Upper lobe of left lung (tissue), 6 donors: ENCODE results near the gene SYTL2. TPM values are rescaled to one million over a fixed set of nuclear protein-coding genes. Genes with fewer than 3 reads are reported as not detected.
"Not testable (repeated sequence)": the region's sequence is repeated elsewhere in the genome, so short reads cannot be mapped to it uniquely, and the experiment has no call there.

Experiments
- ATAC-seq, 2 donors: fragments of 200-7000 bp; cut with Tn5 transposase; one replicate each; pipeline ENCODE4 v1.9.1; 2022; ENCODE audit warnings: mild to moderate bottlenecking in 2 of 2, moderate library complexity in 2 of 2; ENCODE audit not compliant: low FRiP score in 2 of 2
- DNase-seq, 2 donors: peaks; one replicate each; pipeline ENCODE4 v3.0.0-alpha.2; 2019 to 2020
- H3K27ac ChIP-seq, 4 donors: fragments of 200-600 bp; sonication (generic); one replicate each; pipeline ENCODE4 v1.5.1; 2016 to 2019
- H3K27me3 ChIP-seq, 4 donors: fragments of 200-600 bp; sonication (generic); one replicate each; pipeline ENCODE4 v1.5.1; 2017 to 2019
- H3K36me3 ChIP-seq, 4 donors: fragments of 200-600 bp; sonication (generic); one replicate each; pipeline ENCODE4 v1.5.1; 2016 to 2019
- H3K4me1 ChIP-seq, 4 donors: fragments of 200-600 bp; sonication (generic); one replicate each; pipeline ENCODE4 v1.5.1; 2018 to 2019
- H3K4me3 ChIP-seq, 4 donors: fragments of 200-600 bp; sonication (generic); one replicate each; pipeline ENCODE4 v1.5.1; 2017 to 2019; ENCODE audit warnings: mild to moderate bottlenecking in 2 of 4, moderate library complexity in 1 of 4
- H3K9me3 ChIP-seq, 4 donors: fragments of 200-600 bp; sonication (generic); one replicate each; pipeline ENCODE4 v1.5.1; 2018 to 2019
- EP300 ChIP-seq, 4 donors: sonication (generic); formaldehyde crosslinking; IDR thresholded peaks; one replicate each; pipeline ENCODE4 v1.5.1; 2017; ENCODE audit warnings: antibody characterized with exemption in 4 of 4, control low read depth in 2 of 4
- POLR2A ChIP-seq, 4 donors: fragments of 450-650 bp; IDR thresholded peaks; one replicate each; pipeline ENCODE4 v1.5.1; 2016 to 2017; ENCODE audit warnings: antibody characterized with exemption in 4 of 4, mild to moderate bottlenecking in 2 of 4
- POLR2AphosphoS5 ChIP-seq, 2 donors: sonication (generic); formaldehyde crosslinking; IDR thresholded peaks; one replicate each; pipeline ENCODE4 v1.5.1; 2017; ENCODE audit warnings: antibody characterized with exemption in 2 of 2
- WGBS, 2 donors: methylation state at CpG; one replicate each; pipeline ENCODE4 v1.1.5; 2017 to 2018; 5-methylcytosine and 5-hydroxymethylcytosine counted together
- total RNA-seq, 6 donors: library from RNA; depleted of rRNA in 4 of 6; stranded (reverse); fragments of >200 nt in 4 of 6; gene quantifications; one replicate each; pipeline versions ENCODE4 v1.1.0 to v1.2.1, GENCODE V29; 2016 to 2021
- TF ChIP-seq, protein P1 (sequence below), 6 experiments: fragments of 450-650 bp in 4 of 6; fragments of 200-600 bp in 2 of 6; sonication (generic) in 2 of 6; IDR thresholded peaks; one replicate each; pipeline ENCODE4 v1.5.1; 2016 to 2019; ENCODE audit warnings: antibody characterized with exemption in 6 of 6
- donor health status: DM: no; HTN: no; CAD: no; lungs with moderate emphysema.
- donor health status: DM: no; HTN: yes; CAD: no; lungs with severe emphysema.

The SYTL2 gene
- total RNA-seq, 6 donors from 2014 or later: 11.9 to 52.7 (median 20.1) TPM

DNA sequence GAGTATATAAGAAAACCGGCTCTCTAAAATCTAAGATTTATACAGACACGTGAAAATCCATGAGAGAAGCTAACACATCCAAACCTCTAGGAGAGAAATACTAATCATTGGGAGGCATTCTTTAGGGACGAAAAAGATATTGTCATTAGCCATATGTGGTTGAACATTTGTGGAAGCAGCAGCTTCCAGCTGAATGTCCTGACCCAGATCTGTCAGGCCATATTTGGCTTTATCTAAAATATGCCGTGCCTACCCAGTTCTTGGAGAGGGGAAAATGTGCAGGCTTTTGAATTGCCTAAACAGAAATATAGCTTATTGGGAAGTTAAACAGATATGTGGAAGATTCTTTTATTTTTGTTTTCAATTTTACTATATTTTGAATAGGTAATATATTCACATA lies 131.4 kb downstream of the SYTL2 start:
- Histone ChIP-seq H3K36me3 (no peaks in the 10 kb centered on the region), H3K27me3 (no peaks in the 10 kb centered on the region), H3K4me3 (no peak overlapping the region), H3K27ac (no peak overlapping the region), H3K4me1 (peaks cover 0 to 7% (median 0%) of the 10 kb centered on the region in 4 donors), H3K9me3 (no peaks in the 10 kb centered on the region)
- no peak for DNase-seq
- WGBS, 2 donors: 86% methylated on average over 4 of the region's 4 CpGs
- no peak for ATAC-seq
- TF ChIP-seq, protein P1, sequence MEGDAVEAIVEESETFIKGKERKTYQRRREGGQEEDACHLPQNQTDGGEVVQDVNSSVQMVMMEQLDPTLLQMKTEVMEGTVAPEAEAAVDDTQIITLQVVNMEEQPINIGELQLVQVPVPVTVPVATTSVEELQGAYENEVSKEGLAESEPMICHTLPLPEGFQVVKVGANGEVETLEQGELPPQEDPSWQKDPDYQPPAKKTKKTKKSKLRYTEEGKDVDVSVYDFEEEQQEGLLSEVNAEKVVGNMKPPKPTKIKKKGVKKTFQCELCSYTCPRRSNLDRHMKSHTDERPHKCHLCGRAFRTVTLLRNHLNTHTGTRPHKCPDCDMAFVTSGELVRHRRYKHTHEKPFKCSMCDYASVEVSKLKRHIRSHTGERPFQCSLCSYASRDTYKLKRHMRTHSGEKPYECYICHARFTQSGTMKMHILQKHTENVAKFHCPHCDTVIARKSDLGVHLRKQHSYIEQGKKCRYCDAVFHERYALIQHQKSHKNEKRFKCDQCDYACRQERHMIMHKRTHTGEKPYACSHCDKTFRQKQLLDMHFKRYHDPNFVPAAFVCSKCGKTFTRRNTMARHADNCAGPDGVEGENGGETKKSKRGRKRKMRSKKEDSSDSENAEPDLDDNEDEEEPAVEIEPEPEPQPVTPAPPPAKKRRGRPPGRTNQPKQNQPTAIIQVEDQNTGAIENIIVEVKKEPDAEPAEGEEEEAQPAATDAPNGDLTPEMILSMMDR (IDR thresholded peaks at IDR 0.05): no peak
- TF ChIP-seq POLR2AphosphoS5 (IDR thresholded peaks at IDR 0.05) (no peak), POLR2A (IDR thresholded peaks at IDR 0.05) (no peak), EP300 (IDR thresholded peaks at IDR 0.05) (no peak)

DNA sequence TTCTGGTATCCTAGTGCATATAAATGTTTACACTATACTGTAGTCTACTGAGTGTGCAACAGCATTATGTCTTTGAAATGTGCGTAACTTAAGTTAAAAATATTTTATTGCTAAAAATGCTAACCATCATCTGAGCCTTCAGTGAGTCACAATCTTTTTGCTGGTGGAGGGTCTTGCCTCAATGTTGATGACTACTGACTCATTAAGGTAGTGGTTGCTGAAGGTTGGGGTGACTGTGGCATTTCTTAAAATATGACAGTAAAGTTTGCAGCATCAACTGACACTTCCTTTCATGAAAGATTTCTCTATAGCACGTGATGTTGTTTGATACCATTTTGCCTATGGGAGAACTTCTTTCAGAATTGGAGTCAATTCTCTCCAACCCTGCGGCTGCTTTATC lies 137.5 kb downstream of the SYTL2 start:
- no peak overlapping the region for H3K27ac ChIP-seq
- DNase-seq: no peak
- H3K27me3 ChIP-seq: no peaks in the 10 kb centered on the region
- H3K4me3 ChIP-seq: no peak overlapping the region
- H3K36me3 ChIP-seq: no peaks in the 10 kb centered on the region
- H3K4me1 ChIP-seq: no peaks in the 10 kb centered on the region
- no peak for TF ChIP-seq POLR2A (IDR thresholded peaks at IDR 0.05)
- TF ChIP-seq, protein P1 (IDR thresholded peaks at IDR 0.05): no peak
- TF ChIP-seq POLR2AphosphoS5 (IDR thresholded peaks at IDR 0.05): no peak
- no peak for TF ChIP-seq EP300 (IDR thresholded peaks at IDR 0.05)
- WGBS, 2 donors: 86 to 96% methylated on average over 3 of the region's 3 CpGs
- no peak for ATAC-seq
- H3K9me3 ChIP-seq: no peaks in the 10 kb centered on the region

DNA sequence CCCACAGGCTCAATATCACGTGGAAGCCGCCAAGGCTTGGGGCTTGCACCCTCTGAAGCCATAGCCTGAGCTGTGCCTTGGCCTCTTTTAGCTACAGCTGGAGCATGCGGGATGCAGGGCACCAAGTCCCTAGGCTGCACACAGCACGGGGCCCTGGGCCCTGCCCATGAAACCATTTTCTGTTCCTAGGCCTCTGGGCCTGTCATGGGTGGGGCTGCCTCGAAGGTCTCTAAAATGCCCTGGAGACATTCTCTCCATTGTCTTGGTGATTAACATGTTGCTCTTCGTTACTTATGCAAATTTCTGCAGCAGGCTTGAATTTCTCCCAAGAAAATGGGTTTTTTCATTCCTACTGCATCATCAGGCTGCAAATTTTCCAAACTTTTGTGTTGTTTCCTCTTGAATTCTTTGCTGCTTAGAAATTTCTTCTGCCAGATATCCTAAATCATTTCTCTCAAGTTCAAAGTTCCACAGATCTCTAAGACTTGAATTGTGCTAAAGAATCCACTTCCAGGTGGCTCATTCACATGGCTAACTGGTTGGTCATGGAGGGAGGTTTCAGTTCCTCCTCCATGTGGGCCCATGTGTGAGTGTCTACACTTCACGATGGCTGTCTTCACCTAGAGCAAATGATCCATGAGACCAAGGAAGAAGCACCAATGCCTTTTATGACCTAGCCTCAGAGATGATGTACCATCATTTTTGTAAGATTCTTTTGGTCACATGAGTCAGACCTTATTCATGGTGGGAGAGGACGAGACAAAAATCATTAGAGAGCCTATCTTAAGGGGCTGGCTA lies 138.6 kb downstream of the SYTL2 start:
- H3K4me1 ChIP-seq: no peaks in the 10 kb centered on the region
- H3K36me3 ChIP-seq: no peaks in the 10 kb centered on the region
- H3K27ac ChIP-seq: no peak overlapping the region
- H3K27me3 ChIP-seq: no peaks in the 10 kb centered on the region
- WGBS, 2 donors: 80 to 90% methylated on average over 4 to 8 of the region's 8 CpGs
- no peak for ATAC-seq
- TF ChIP-seq, protein P1 (IDR thresholded peaks at IDR 0.05): no peak
- TF ChIP-seq EP300 (IDR thresholded peaks at IDR 0.05) (no peak), POLR2A (IDR thresholded peaks at IDR 0.05) (no peak), POLR2AphosphoS5 (IDR thresholded peaks at IDR 0.05) (no peak)
- peak in 1 of 2 donors; percentile 8 for DNase-seq
- H3K4me3 ChIP-seq: no peak overlapping the region
- no peaks in the 10 kb centered on the region for H3K9me3 ChIP-seq

DNA sequence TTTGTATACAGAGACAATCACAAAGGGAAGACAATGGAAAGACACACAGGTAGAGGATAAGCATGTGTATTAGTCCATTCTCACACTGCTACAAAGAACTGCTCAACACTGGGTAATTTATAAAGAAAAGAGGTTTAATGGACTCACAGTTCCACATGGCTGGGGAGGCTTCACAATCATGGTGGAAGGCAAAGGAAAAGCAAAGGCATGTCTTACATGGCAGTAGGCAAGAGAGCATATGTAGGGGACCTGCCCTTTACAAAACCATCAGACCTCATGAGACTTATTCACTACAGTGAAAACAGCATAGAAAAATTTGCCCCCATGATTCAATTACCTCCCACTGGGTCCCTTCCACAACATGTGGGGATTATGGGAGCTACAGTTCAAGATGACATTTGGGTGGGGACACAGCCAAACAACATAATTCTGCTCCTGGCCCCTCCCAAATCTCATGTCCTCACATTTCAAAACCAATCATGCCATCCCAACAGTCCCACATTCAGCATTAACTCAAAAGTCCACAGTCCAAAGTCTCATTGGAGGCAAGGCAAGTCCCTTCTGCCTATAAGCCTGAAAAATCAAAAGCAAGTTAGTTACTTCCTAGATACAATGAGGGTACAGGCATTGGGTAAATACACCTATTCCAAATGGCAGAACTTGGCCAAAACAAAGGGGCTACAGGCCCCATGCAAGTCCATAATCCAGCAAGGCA lies 139.8 kb downstream of the SYTL2 start:
- H3K36me3 ChIP-seq, H3K27me3 ChIP-seq, H3K4me1 ChIP-seq, ATAC-seq, H3K4me3 ChIP-seq, DNase-seq, H3K27ac ChIP-seq, H3K9me3 ChIP-seq: not testable (repeated sequence)

DNA sequence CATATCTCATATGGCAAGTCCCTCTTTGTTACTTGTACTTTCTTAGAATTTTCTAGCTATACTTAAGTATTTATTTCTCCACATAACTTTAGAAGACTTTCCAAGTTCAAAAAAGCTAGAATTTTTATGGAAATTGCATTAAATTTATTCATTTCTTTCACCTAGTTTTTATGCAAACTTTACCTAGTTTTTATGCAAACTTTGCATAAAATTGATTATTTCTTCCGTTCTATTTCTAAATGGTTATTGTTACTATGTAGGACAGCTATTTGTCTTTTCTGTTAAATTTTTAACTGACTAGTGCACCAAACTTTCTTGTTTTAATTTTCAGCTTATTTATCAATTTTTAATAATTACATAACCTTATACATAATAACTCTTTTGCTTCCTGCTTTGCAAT lies 142.8 kb downstream of the SYTL2 start:
- Histone ChIP-seq H3K4me1 (peaks cover 1 to 6% (median 3%) of the 10 kb centered on the region in 4 donors), H3K36me3 (no peaks in the 10 kb centered on the region), H3K4me3 (no peak overlapping the region), H3K9me3 (no peaks in the 10 kb centered on the region), H3K27me3 (no peaks in the 10 kb centered on the region), H3K27ac (no peak overlapping the region)
- no peak for DNase-seq
- no peak for TF ChIP-seq EP300 (IDR thresholded peaks at IDR 0.05)
- TF ChIP-seq, protein P1 (IDR thresholded peaks at IDR 0.05): no peak
- no peak for TF ChIP-seq POLR2AphosphoS5 (IDR thresholded peaks at IDR 0.05)
- TF ChIP-seq POLR2A (IDR thresholded peaks at IDR 0.05): no peak
- 79 to 89% methylated on average over 1 of the region's 1 CpG for WGBS, 2 donors
- no peak for ATAC-seq
